HG03045 (cell line): Measurements from ENCODE around the gene LARP1B.
"Not testable (repeated sequence)": the region's sequence is repeated elsewhere in the genome, so short reads cannot be mapped to it uniquely, and the experiment has no call there.

Experiments used
- ATAC-seq: cut with Tn5 transposase; IDR thresholded peaks from one replicate; pipeline ENCODE4 v1.9.1; 2021; ENCODE audit warnings: mild to moderate bottlenecking, moderate library complexity; ENCODE audit not compliant: unreplicated experiment

LARP1B gene

GRCh38 chr4:128060699-128061565 lies at the start of gene LARP1B:
Gene LARP1B, plus strand, starts transcription at chr4:128061312. Its CDS starts 13,640 bp downstream, at chr4:128074952.
- peak; percentile 91 for ATAC-seq

DNA sequence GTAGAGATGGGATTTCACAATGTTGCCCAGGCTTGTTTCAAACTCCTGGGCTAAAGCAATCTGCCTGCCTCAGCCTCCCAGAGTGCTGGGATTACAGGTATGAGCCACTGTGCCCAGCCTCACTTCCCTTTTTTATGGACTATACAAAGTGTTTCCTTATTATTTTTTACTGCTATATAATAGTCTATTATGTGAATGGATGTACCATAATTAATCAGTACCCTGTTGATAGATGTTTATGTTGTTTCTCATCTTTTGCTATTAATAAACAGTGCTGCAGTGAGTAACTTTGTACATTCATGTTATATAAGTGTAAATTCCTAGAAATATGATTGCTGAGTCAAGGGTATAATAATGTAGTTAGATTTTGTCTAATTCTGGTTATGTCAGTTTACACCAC lies 35.8 kb upstream of the LARP1B start:
- no peak for ATAC-seq

DNA sequence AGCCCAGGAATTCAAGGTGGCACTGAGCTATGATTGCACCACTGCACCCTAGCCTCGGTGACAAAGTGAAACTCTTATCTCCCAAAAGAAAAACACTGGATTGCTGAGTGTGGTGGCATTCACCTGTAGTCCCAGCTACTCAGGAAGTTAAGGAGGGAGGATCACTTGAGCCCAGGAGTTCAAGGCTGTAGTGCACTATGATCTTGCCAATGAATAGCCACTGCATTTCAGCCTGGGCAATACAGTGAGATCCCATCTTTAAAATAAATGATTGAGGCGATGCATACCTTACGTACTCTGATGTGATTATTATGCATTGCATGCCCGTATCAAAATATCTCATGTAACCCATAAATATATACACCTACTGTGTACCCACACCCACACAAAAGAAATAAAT lies 31.2 kb upstream of the LARP1B start:
- ATAC-seq = no peak

GRCh38 chr4:128031756-128032384 lies 29.2 kb upstream of the LARP1B start:
- no peak for ATAC-seq

DNA sequence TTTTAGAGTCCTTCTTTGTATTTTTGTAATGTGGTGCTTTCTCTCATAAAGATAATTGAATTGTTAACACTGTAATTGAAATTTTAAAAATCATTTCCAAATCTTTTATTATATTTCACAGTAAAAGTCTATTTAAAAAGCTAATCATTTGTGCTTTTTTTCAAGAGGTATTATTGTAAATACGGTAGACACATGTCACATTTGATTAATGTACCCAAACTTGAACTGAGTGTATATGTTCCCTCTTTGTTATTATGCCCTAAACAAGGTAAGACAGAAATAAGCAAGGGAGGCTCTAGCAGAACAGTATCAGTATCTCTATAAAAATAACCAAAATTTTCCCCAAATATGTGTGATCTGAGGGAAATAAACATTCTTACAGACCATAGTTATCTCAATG lies 21.5 kb upstream of the LARP1B start:
- no peak for ATAC-seq

GRCh38 chr4:128047019-128047418 lies 14.1 kb upstream of the LARP1B start:
- not testable (repeated sequence) for ATAC-seq

GRCh38 chr4:128047514-128047913 lies 13.6 kb upstream of the LARP1B start:
- ATAC-seq = not testable (repeated sequence)

GRCh38 chr4:128051229-128051628 lies 9.9 kb upstream of the LARP1B start:
- ATAC-seq = not testable (repeated sequence)

GRCh38 chr4:128054907-128055306 lies 6.2 kb upstream of the LARP1B start:
- not testable (repeated sequence) for ATAC-seq

GRCh38 chr4:128055441-128056206 lies 5.5 kb upstream of the LARP1B start:
- ATAC-seq = not testable (repeated sequence)

DNA sequence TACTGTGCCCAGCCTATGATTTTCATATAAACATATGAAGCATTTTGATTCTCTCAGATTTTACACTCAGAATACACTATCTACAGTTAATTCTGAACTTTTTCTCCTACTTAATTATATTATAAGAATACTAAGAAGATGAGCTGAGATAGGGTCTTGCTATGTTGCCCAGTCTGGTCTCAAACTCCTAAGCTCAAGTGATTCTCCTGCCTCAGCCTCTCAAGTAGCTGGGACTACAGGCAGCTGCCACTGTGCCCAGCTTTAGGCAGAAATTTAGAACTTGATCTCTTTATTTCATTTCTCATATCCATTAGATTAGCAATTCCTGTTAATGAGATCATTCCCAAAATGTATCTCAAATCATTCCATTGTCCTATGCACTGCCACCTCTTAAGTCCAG lies 4.7 kb upstream of the LARP1B start:
- ATAC-seq = no peak

DNA sequence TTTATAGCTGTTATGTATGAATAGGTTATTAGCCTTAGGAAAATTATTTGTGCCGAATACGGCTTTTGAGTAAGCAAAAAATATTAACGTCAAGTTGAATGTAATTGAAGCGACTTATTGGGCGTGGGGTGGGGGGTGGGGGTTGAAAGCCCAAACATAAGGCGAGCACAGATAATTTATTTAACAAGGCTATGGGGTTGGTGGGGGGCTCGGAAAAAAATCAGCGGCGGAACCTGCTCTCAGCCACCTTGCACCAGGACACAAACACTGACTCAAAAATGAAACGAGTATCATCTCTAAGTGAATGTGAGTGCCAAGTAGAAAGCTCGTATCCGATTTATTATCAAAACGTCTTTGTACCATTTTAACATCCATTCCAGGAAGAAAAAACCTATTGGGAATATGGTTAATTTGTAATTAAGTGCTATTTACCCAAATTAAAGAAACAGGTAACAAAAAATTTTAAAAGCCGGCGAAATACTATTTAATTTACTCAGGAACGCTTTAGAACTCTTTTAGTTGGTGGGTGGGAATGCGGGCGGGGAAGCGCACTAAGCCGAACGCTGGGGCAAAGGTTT lies 902 bp upstream of the LARP1B start:
- no peak for ATAC-seq

DNA sequence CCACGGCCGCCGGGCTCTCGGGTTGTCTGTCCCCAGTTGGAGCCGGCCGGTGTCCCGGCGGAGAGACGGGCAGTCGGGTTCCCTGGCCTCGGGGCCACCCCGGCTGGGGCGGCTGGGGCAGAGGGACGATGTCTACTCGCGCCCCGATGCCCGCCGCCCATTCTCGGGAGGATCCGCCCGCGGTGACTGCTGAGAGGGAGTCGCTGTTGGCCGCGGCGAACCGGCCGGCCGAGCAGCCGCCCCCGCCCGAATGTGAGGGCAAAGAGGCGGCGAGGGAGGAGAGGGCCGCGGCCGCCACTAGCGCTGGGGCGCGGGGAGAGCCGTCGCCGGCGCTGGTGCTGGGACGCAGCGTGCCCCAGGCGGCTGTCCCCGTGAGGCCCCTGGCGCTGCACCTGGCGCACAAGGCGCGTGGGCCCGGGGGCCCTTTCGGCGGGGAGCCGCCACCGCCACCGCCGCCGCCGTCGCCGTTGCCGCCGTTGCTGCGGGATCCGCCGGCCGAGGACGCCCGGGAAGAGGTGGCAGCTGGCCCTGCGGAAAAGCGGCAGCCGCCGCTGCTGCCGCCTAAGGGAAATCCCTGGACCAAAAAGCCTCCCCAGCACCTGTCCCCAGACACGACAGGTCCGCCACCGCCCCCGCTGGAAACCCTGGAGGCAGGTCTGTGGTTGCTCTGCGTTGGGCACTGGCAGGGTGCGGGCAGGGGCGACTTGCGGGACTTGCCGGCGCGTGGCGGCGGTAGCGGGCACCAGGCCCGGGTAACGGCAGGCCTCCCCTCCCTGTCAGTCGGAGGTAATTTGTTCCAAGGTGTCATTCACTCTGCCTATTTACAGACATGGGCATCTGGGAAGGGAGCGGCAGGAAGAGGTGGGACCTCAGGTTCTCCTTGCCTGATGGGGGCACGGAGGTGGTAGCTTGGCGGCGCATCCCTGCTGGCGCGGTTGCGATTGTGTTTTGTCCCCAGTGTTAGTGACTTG lies 739 bp downstream of the LARP1B start:
- ATAC-seq = peak; percentile 36

- not testable (repeated sequence) for ATAC-seq
Observed at GRCh38 chr4:128066453-128066820, 5.3 kb downstream of the LARP1B start.

DNA sequence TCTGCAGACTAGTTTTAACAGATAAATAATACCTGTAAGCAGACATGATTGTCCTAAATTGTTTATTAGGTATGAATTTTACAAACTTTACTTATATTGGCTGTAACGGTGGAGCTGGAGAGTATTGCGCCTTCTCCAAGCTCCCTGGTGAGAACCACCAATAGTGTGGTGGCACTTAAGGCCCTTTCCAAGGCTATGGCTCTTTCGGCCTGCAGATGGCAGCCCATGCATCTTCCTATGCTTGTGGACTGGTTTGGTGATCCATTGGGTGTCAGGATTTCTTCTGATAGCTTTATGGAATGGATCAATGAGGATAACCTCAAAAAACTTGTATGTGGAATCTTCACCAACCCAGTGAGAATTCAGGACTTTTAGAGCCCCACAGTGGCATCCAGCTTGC lies 7.8 kb downstream of the LARP1B start:
- no peak for ATAC-seq

DNA sequence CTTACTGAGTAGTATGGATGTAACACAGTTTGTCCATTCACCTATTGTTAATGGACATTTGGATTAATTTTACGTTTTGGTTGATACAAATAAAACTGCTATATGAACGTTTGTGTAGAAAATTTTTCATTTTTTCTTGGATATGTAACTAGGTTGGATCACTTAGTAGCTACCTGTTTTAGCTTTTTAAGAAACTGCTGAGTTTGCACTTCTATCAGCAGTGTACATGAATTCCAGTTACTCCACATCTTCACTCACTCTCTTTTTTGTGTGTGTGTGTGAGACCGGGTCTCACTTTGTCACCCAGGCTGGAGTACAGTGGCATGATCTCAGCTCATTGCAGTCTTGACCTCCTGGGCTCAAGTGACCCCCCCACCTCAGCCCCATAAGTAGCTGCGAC lies 15.4 kb downstream of the LARP1B start:
- no peak for ATAC-seq

DNA sequence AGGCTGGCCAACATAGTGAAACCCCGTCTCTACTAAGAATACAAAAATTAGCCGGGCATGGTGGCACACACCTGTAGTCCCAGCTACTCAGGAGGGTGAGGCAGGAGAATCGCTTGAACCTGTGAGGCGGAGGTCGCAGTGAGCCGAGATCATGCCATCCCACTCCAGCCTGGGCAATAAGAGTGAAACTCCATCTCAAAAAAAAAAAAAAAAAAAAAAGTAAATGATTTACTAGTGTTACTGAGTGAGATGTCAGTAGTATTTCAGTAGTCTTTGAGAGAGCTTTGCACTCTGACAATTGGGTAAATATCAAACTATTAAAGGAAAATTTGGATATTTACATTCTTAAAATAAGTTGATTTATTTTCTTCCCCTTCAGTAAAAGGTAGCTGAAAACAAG lies 34.2 kb downstream of the LARP1B start:
- ATAC-seq = not testable (repeated sequence)

GRCh38 chr4:128107766-128108165 lies 46.7 kb downstream of the LARP1B start:
- ATAC-seq = no peak

- ATAC-seq = no peak
Observed at GRCh38 chr4:128123036-128123435, 61.9 kb downstream of the LARP1B start.

DNA sequence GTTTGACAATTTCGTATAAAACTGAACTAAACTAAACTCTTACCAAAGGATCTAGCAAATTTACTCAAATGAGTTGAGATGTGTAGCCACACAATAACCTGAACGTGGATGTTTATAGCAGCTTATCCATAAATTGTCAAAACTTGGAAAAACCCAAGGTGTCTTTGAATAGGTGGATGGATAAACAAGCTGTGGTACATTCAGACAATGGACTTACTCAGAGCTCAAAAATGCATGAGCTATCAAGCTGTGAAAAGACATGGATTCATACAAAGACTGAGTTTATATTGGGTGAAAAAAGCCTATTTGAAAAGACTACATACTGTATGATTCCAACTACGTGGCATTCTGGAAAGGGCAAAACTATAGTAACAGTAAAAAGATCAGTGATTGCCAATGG lies 69.5 kb downstream of the LARP1B start:
- no peak for ATAC-seq
